SJSA1 (cell line): ENCODE data around the gene CRTC3. TPM values are rescaled to one million over a fixed set of nuclear protein-coding genes. Genes with fewer than 3 reads are reported as not detected.
A peak's percentile ranks its signal among the peaks of the same experiment; 100 is the strongest.

Source experiments
- DNase-seq, 2 experiments: peaks; one replicate each; pipeline ENCODE4 v3.0.0-alpha.2; 2015 to 2020; ENCODE audit warnings: low spot score in 2 of 2, low read depth in 1 of 2
- H3K27ac ChIP-seq: fragments of 250-450 bp; sonication (Bioruptor Pico); 2 replicates; pipeline ENCODE4 v1.5.1; 2020; ENCODE audit warnings: mild to moderate bottlenecking, moderate library complexity
- H3K27me3 ChIP-seq: fragments of 250-450 bp; sonication (Bioruptor Pico); replicated peaks from 2 replicates; pipeline ENCODE4 v1.5.1; 2020; ENCODE audit warnings: mild to moderate bottlenecking, moderate library complexity
- H3K36me3 ChIP-seq: fragments of 250-450 bp; sonication (Bioruptor Pico); 2 replicates; pipeline ENCODE4 v1.5.1; 2020; ENCODE audit warnings: mild to moderate bottlenecking
- H3K4me1 ChIP-seq: fragments of 250-450 bp; sonication (Bioruptor Pico); replicated peaks from 2 replicates; pipeline ENCODE4 v1.6.1; 2021; ENCODE audit warnings: mild to moderate bottlenecking
- H3K4me3 ChIP-seq: fragments of 250-450 bp; sonication (Bioruptor Pico); 2 replicates; pipeline ENCODE4 v1.5.1; 2020; ENCODE audit warnings: mild to moderate bottlenecking
- H3K9me3 ChIP-seq: fragments of 250-450 bp; sonication (Bioruptor Pico); replicated peaks from 2 replicates; pipeline ENCODE4 v1.5.1; 2020; ENCODE audit warnings: mild to moderate bottlenecking
- total RNA-seq: library from RNA; depleted of rRNA; stranded (reverse); fragments of >200 nt; shearing (Covaris generic); gene quantifications from 2 replicates; pipeline ENCODE4 v1.2.3, GENCODE V29; 2014

Gene CRTC3
- total RNA-seq, 1 experiment from 2014 or later = 16.5 TPM

GRCh38 chr15:90535254-90535653 is 5.5 kb downstream of the CRTC3 start:
- H3K27me3 ChIP-seq = no peaks in the 10 kb centered on the region
- no peaks in the 10 kb centered on the region for H3K9me3 ChIP-seq
- no peak overlapping the region for H3K27ac ChIP-seq
- H3K4me3 ChIP-seq = no peak overlapping the region
- H3K36me3 ChIP-seq = peaks cover 3% of the 10 kb centered on the region; the same call in 1 of the 2 replicates
- no peaks in the 10 kb centered on the region; the same call in 1 of the 2 replicates for H3K4me1 ChIP-seq
- no peak for DNase-seq

DNA sequence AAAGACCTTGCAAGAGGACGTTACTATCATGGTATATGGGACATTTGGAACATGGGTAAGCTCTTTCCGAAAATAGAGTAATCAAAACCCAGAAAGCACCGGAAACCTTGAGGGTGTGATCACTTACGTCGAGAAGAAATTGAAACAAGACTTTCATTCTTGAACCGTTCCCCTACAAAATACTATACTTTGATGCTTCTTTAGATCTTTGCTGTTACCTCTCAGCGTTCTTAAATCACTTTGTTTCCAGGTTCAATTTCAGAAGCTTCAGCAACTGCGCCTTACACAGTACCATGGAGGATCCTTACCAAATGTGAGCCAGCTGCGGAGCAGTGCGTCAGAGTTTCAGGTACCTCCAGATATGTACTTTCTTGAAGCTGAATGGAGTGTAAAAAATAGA is 10.1 kb downstream of the CRTC3 start:
- Histone ChIP-seq H3K4me3 (no peak overlapping the region), H3K4me1 (no peaks in the 10 kb centered on the region), H3K36me3 (peaks cover 10% of the 10 kb centered on the region), H3K9me3 (no peaks in the 10 kb centered on the region), H3K27me3 (no peaks in the 10 kb centered on the region), H3K27ac (no peak overlapping the region)
- DNase-seq = no peak

- no peak for DNase-seq
- Histone ChIP-seq H3K27me3 (no peaks in the 10 kb centered on the region), H3K4me1 (no peaks in the 10 kb centered on the region), H3K27ac (no peak overlapping the region), H3K4me3 (no peak overlapping the region), H3K9me3 (no peaks in the 10 kb centered on the region), H3K36me3 (peaks cover 10% of the 10 kb centered on the region)
These were observed 11.0 kb downstream of the CRTC3 start for GRCh38 chr15:90540768-90541167.

- no peaks in the 10 kb centered on the region for H3K4me1 ChIP-seq
- H3K4me3 ChIP-seq = no peak overlapping the region
- no peaks in the 10 kb centered on the region for H3K9me3 ChIP-seq
- H3K27me3 ChIP-seq = no peaks in the 10 kb centered on the region
- H3K36me3 ChIP-seq = peaks cover 7% of the 10 kb centered on the region; the same call in 1 of the 2 replicates
- H3K27ac ChIP-seq = no peak overlapping the region
- no peak for DNase-seq
These were observed 15.4 kb downstream of the CRTC3 start for GRCh38 chr15:90545095-90545494.

- no peaks in the 10 kb centered on the region for H3K27me3 ChIP-seq
- H3K36me3 ChIP-seq = peaks cover 2% of the 10 kb centered on the region; the same call in 1 of the 2 replicates
- no peak for DNase-seq
These were observed 17.8 kb downstream of the CRTC3 start for GRCh38 chr15:90547540-90547939.

GRCh38 chr15:90550919-90551318 is 21.2 kb downstream of the CRTC3 start:
- DNase-seq = no peak
- Histone ChIP-seq H3K27ac (no peak overlapping the region), H3K27me3 (no peaks in the 10 kb centered on the region), H3K36me3 (no peaks in the 10 kb centered on the region), H3K4me1 (peaks cover 21% of the 10 kb centered on the region), H3K4me3 (no peak overlapping the region), H3K9me3 (no peaks in the 10 kb centered on the region)

More at GRCh38 chr15:90547540-90547939, 17.8 kb downstream of the CRTC3 start:
- no peaks in the 10 kb centered on the region for H3K9me3 ChIP-seq
- peaks cover 8% of the 10 kb centered on the region for H3K4me1 ChIP-seq
- no peak overlapping the region for H3K4me3 ChIP-seq
- no peak overlapping the region for H3K27ac ChIP-seq

GRCh38 chr15:90552162-90552928 is 22.6 kb downstream of the CRTC3 start:
- Histone ChIP-seq H3K4me1 (peaks cover 21% of the 10 kb centered on the region), H3K27ac (peak overlapping the region; percentile 55), H3K27me3 (no peaks in the 10 kb centered on the region), H3K4me3 (no peak overlapping the region), H3K36me3 (no peaks in the 10 kb centered on the region), H3K9me3 (no peaks in the 10 kb centered on the region)
- DNase-seq = peak in 1 of 2 experiments; percentile 42

DNA sequence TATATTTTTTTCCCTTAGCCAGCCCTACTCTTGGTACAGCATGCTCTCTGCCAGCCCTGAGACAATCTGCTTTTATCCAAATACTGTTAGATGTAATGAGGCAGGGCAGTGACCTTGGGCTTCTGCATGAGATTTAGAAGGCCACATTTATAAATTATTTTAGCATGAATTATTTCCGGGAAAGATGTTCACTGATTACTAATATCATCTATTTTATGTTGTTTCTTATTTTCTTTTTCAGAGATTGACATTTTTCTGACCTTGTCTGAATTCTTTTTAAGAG is 23.1 kb downstream of the CRTC3 start:
- no peak for DNase-seq
- no peak overlapping the region for H3K4me3 ChIP-seq
- H3K27ac ChIP-seq = peak overlapping the region; percentile 55
- no peaks in the 10 kb centered on the region for H3K9me3 ChIP-seq
- peaks cover 21% of the 10 kb centered on the region for H3K4me1 ChIP-seq
- no peaks in the 10 kb centered on the region for H3K27me3 ChIP-seq
- H3K36me3 ChIP-seq = no peaks in the 10 kb centered on the region

- peaks cover 21% of the 10 kb centered on the region for H3K4me1 ChIP-seq
- DNase-seq = peak in 1 of 2 experiments; percentile 57
- no peaks in the 10 kb centered on the region for H3K36me3 ChIP-seq
- no peaks in the 10 kb centered on the region for H3K27me3 ChIP-seq
- peak overlapping the region; percentile 55 for H3K27ac ChIP-seq
- no peak overlapping the region for H3K4me3 ChIP-seq
- H3K9me3 ChIP-seq = no peaks in the 10 kb centered on the region
These were observed 23.6 kb downstream of the CRTC3 start for GRCh38 chr15:90553248-90553745.

DNA sequence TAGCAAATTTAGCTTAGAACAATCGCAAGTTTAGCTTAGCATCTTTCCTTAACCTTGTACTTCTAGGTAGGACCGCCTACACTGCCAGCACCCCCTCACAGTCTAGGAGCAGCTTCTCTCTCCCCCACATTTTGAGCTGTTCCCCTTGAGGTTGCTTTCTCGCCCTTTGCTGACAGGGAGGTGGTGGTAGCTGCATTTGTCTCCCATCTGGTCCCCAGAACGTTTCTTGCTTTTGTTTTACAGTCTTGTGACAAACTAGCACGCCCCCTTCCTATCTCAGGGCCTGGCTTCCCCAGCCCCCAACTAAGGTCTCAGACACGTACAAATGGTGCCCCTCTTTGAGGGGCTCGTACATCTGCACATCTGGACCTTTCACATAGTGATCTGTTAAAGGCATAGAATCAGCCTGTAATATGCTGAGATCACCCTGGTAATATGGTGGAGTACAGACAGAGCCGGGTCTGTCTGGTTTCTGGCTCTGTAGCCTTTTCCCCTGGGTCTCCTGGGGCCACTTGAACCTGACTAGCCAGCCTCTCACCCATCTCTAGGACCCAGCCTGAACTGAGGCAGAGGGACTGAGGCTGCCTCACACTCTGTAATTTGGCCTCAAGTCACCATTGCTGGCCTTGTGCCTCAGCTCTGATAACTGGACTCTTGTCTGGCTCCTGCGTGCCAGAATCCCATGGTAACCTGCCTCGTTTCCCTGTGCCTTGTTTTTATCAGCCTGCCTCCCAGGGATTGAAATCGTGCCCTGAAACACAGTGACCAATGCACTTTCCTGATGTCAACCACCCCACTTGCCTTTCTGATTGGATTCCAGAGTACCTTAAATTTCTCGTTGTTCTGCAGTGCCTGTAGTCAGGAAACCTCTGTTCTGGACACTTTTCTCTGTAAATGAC is 27.7 kb downstream of the CRTC3 start:
- no peak overlapping the region for H3K4me3 ChIP-seq
- no peaks in the 10 kb centered on the region for H3K9me3 ChIP-seq
- no peaks in the 10 kb centered on the region for H3K27me3 ChIP-seq
- H3K27ac ChIP-seq = no peak overlapping the region
- DNase-seq = no peak
- peaks cover 49% of the 10 kb centered on the region for H3K4me1 ChIP-seq
- no peaks in the 10 kb centered on the region for H3K36me3 ChIP-seq

GRCh38 chr15:90558171-90558573 is 28.4 kb downstream of the CRTC3 start:
- no peak overlapping the region for H3K4me3 ChIP-seq
- peaks cover 46% of the 10 kb centered on the region for H3K4me1 ChIP-seq
- no peak overlapping the region for H3K27ac ChIP-seq
- H3K9me3 ChIP-seq = no peaks in the 10 kb centered on the region
- no peaks in the 10 kb centered on the region for H3K36me3 ChIP-seq
- H3K27me3 ChIP-seq = no peaks in the 10 kb centered on the region
- DNase-seq = no peak

- Histone ChIP-seq H3K4me1 (peaks cover 39% of the 10 kb centered on the region), H3K27me3 (no peaks in the 10 kb centered on the region), H3K36me3 (no peaks in the 10 kb centered on the region), H3K9me3 (no peaks in the 10 kb centered on the region), H3K4me3 (no peak overlapping the region), H3K27ac (no peak overlapping the region)
- no peak for DNase-seq
These were observed 29.4 kb downstream of the CRTC3 start for GRCh38 chr15:90559119-90559518.

DNA sequence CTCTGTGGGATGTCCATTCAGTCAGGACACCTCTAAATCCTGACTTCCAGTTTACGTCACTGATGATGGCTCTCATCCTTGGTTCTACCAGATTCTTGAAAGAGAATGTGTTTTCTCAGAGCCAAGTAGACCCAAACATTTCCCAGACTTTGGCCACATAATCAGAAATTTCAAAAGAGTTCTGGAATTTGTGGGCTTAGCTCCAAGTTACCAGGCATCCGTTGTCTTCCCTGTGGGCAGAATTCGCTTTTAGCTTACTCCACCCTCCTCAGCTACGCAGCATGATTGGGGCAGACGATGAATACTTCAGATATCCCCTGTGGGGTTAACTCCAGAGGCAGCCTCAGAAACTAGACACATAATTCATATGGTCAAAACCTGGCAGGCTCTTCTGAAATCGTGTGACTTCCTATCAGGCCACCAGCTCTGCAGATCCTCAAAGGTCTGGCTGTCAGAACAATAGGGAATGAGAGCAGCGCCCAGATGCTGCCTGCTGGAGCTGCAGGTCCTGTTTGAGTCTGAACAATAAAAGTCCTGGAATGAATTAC is 30.6 kb downstream of the CRTC3 start:
- peak; percentile 77 to 91 for DNase-seq
- peaks cover 39% of the 10 kb centered on the region for H3K4me1 ChIP-seq
- no peak overlapping the region for H3K4me3 ChIP-seq

More for the DNA sequence above, 30.6 kb downstream of the CRTC3 start:
- H3K27me3 ChIP-seq = no peaks in the 10 kb centered on the region
- no peaks in the 10 kb centered on the region for H3K9me3 ChIP-seq
- H3K36me3 ChIP-seq = no peaks in the 10 kb centered on the region
- H3K27ac ChIP-seq = peak overlapping the region; percentile 68
